T-helper 2 cell (primary cell): Measurements from ENCODE around the gene ALG1L2.
A peak's percentile ranks its signal among the peaks of the same experiment; 100 is the strongest.
"Not testable (repeated sequence)": the region's sequence is repeated elsewhere in the genome, so short reads cannot be mapped to it uniquely, and the experiment has no call there.

ENCODE experiments used
- DNase-seq, 5 experiments: peaks; one replicate each; pipeline versions ENCODE4 v3.0.0 to v3.0.0-alpha.2; 2012 to 2022
- total RNA-seq, 2 donors: gene quantifications; one replicate each; lab custom pipeline; 2026; lab: John Stamatoyannopoulos, UW

Gene ALG1L2
- 0.31 to 0.61 reads per million in 2 donors for total RNA-seq

GRCh38 chr3:130081351-130081881 lies at the start of gene ALG1L2:
Gene ALG1L2, plus strand, starts transcription at chr3:130081831. Its CDS starts 186 bp downstream, at chr3:130082017.
- no peak for DNase-seq

- DNase-seq = not testable (repeated sequence)
These were observed 44.4 kb upstream of the ALG1L2 start for GRCh38 chr3:130037126-130037815.

GRCh38 chr3:130042736-130043135 lies 38.9 kb upstream of the ALG1L2 start:
- not testable (repeated sequence) for DNase-seq

- not testable (repeated sequence) for DNase-seq
These were observed 38.0 kb upstream of the ALG1L2 start for GRCh38 chr3:130043658-130044057.

GRCh38 chr3:130044370-130044769 lies 37.3 kb upstream of the ALG1L2 start:
- no peak for DNase-seq

GRCh38 chr3:130048726-130049125 lies 32.9 kb upstream of the ALG1L2 start:
- DNase-seq = no peak

GRCh38 chr3:130052366-130052765 lies 29.3 kb upstream of the ALG1L2 start:
- DNase-seq = not testable (repeated sequence)

- not testable (repeated sequence) for DNase-seq
These were observed 28.7 kb upstream of the ALG1L2 start for GRCh38 chr3:130052965-130053364.

GRCh38 chr3:130057536-130058266 lies 23.9 kb upstream of the ALG1L2 start:
- not testable (repeated sequence) for DNase-seq

GRCh38 chr3:130058267-130058657 lies 23.4 kb upstream of the ALG1L2 start:
- not testable (repeated sequence) for DNase-seq

- not testable (repeated sequence) for DNase-seq
These were observed 22.9 kb upstream of the ALG1L2 start for GRCh38 chr3:130058716-130059115.

- not testable (repeated sequence) for DNase-seq
These were observed 22.5 kb upstream of the ALG1L2 start for GRCh38 chr3:130059162-130059561.

GRCh38 chr3:130073582-130073981 lies 8.0 kb upstream of the ALG1L2 start:
- DNase-seq = no peak

- no peak for DNase-seq
These were observed 4.0 kb upstream of the ALG1L2 start for GRCh38 chr3:130077636-130078035.

- DNase-seq = not testable (repeated sequence)
These were observed 1.9 kb downstream of the ALG1L2 start for GRCh38 chr3:130083363-130084090.

GRCh38 chr3:130084436-130084980 lies 2.9 kb downstream of the ALG1L2 start:
- no peak for DNase-seq

GRCh38 chr3:130085881-130086280 lies 4.2 kb downstream of the ALG1L2 start:
- DNase-seq = no peak

- DNase-seq = not testable (repeated sequence)
These were observed 5.0 kb downstream of the ALG1L2 start for GRCh38 chr3:130086628-130087027.

GRCh38 chr3:130088061-130088460 lies 6.4 kb downstream of the ALG1L2 start:
- no peak for DNase-seq

- DNase-seq = not testable (repeated sequence)
These were observed 9.1 kb downstream of the ALG1L2 start for GRCh38 chr3:130090681-130091080.

- no peak for DNase-seq
These were observed 10.3 kb downstream of the ALG1L2 start for GRCh38 chr3:130091958-130092357.

- DNase-seq = peak in 1 of 5 experiments; percentile 54
These were observed 12.2 kb downstream of the ALG1L2 start for GRCh38 chr3:130093741-130094391.
